ENCODE measurements around the gene NBEAL2. TPM values are rescaled to one million over a fixed set of nuclear protein-coding genes. Genes with fewer than 3 reads are reported as not detected.

The NBEAL2 gene
- total RNA-seq, 4 donors from 2014 or later, result 17.4 to 113 (median 33.6) TPM

DNA sequence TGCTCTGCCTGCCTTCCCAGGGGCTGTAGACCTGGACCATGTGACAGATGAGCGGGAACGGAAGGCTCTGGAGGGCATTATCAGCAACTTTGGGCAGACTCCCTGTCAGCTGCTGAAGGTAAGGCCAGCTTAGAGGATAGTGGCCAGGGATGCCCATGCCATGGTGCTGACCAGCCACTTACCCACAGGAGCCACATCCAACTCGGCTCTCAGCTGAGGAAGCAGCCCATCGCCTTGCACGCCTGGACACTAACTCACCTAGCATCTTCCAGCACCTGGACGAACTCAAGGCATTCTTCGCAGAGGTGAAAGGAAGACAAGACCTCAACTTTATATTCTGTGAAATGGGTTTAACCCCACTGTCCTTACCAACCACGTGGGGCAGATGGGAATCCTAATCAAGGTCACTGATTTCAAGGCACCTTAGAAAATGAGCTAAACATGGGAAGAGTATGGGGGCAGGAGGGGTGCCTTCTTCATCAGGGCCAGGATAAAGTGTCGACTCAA lies 26.7 kb downstream of the NBEAL2 start:
- no peak for DNase-seq (ENCODE audit: low spot score)
- TF ChIP-seq, protein P1, sequence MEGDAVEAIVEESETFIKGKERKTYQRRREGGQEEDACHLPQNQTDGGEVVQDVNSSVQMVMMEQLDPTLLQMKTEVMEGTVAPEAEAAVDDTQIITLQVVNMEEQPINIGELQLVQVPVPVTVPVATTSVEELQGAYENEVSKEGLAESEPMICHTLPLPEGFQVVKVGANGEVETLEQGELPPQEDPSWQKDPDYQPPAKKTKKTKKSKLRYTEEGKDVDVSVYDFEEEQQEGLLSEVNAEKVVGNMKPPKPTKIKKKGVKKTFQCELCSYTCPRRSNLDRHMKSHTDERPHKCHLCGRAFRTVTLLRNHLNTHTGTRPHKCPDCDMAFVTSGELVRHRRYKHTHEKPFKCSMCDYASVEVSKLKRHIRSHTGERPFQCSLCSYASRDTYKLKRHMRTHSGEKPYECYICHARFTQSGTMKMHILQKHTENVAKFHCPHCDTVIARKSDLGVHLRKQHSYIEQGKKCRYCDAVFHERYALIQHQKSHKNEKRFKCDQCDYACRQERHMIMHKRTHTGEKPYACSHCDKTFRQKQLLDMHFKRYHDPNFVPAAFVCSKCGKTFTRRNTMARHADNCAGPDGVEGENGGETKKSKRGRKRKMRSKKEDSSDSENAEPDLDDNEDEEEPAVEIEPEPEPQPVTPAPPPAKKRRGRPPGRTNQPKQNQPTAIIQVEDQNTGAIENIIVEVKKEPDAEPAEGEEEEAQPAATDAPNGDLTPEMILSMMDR (IDR thresholded peaks at IDR 0.05), result no peak
- no peak for ATAC-seq (ENCODE audit: low FRiP score)

DNA sequence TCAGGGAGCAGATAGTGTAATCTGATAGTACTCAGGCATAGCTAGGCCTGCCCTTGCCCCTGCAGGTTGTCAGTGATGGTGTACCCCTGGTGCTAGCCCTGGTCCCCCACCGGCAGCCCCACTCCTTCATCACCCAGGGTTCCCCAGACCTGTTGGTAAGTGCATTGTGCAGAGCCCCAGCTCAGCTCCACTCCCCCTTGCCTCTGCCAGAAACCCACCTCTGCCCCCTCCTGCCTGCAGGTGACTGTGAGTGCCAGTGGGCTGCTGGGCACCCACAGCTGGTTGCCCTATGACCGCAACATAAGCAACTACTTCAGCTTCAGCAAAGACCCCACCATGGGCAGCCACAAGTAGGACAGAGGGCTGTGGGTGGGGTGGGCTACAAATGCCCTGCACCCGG lies 27.5 kb downstream of the NBEAL2 start:
- ATAC-seq (ENCODE audit: low FRiP score) (no peak), DNase-seq (ENCODE audit: low spot score) (no peak)
- TF ChIP-seq, protein P1 (IDR thresholded peaks at IDR 0.05), result no peak

DNA sequence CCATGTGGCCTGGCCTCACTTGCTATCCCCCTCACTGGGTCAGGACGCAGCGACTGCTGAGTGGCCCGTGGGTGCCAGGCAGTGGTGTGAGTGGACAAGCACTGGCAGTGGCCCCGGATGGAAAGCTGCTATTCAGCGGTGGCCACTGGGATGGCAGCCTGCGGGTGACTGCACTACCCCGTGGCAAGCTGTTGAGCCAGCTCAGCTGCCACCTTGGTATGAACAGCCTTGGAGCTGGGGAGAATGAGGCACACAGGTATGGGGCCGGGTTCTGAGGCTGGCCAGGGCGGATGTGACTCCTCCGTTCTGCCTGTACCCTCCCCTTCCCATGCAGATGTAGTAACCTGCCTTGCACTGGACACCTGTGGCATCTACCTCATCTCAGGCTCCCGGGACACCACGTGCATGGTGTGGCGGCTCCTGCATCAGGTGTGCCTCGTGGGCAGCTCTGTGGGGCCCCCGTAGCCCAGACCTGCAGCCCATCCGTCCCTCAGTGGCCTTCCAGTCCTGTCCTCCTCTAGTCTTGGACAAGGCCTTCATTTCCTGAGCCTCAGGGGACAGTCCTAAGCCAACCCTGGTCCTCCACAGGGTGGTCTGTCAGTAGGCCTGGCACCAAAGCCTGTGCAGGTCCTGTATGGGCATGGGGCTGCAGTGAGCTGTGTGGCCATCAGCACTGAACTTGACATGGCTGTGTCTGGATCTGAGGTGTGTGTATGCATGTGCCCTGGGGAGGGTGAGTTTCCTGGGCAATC lies 28.2 kb downstream of the NBEAL2 start:
- ATAC-seq (ENCODE audit: low FRiP score) (no peak), DNase-seq (ENCODE audit: low spot score) (no peak)
- TF ChIP-seq, protein P1 (IDR thresholded peaks at IDR 0.05), result no peak

DNA sequence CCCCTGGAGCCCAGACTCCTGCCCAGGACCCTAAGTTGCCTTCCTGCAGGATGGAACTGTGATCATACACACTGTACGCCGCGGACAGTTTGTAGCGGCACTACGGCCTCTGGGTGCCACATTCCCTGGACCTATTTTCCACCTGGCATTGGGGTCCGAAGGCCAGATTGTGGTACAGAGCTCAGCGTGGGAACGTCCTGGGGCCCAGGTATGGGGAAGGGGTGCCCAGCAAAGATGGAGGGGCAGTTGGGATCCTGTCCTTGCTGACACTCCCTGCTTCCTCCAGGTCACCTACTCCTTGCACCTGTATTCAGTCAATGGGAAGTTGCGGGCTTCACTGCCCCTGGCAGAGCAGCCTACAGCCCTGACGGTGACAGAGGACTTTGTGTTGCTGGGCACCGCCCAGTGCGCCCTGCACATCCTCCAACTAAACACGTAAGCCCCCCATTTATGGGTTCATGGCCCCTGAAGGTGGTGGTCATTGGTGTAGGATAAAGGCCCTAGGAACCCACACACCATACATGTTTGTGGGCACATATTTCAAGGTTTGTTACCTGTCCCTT lies 28.8 kb downstream of the NBEAL2 start:
- ATAC-seq (ENCODE audit: low FRiP score) (no peak), DNase-seq (ENCODE audit: low spot score) (no peak)
- TF ChIP-seq, protein P1 (IDR thresholded peaks at IDR 0.05), result no peak

DNA sequence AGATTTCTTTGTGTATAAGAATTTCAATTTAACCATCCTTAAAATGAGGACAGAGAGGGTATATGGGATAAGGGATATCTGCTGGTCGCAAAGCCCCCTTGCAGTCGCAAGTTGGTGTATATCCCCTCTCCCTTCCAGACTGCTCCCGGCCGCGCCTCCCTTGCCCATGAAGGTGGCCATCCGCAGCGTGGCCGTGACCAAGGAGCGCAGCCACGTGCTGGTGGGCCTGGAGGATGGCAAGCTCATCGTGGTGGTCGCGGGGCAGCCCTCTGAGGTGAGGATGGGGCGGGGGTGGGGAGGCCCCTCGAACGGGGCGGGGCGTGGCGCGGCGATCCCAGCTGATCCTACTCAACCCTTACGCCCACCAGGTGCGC lies 29.4 kb downstream of the NBEAL2 start:
- DNase-seq (ENCODE audit: low spot score) (no peak), ATAC-seq (ENCODE audit: low FRiP score) (no peak)

DNA sequence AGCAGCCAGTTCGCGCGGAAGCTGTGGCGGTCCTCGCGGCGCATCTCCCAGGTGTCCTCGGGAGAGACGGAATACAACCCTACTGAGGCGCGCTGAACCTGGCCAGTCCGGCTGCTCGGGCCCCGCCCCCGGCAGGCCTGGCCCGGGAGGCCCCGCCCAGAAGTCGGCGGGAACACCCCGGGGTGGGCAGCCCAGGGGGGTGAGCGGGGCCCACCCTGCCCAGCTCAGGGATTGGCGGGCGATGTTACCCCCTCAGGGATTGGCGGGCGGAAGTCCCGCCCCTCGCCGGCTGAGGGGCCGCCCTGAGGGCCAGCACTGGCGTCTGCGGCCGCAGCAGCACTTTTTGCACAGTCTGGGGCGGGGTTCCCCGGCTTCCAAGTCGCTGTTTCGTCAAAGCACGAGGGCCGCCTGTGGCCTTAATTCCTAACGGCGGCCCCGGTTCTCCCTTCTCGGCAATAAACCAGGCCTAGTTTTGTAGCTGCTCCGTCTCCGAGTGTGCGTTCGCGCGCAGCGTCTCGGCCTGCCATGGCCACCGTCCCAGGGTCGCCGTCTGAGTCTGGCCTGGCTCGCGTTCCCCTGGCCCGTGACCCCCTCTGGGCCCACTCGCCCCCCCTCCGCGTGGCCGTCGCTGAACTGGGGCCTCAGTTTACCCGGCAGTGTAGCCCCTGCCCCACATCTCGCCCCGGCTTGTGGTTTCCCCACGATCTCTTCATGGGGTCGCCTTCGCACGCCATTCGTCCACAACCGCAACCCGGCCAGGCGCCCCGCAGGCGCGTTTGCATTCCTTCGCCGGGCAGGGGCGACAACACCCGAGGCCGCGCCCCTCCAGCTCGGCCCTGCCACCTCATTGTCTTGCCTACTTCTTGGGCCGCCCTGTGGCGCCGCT lies 30.0 kb downstream of the NBEAL2 start:
- peak; percentile 92 for ATAC-seq (ENCODE audit: low FRiP score)
- DNase-seq (ENCODE audit: low spot score), result peak; percentile 36
- TF ChIP-seq, protein P1 (IDR thresholded peaks at IDR 0.05), result no peak

More for the DNA sequence above, 29.4 kb downstream of the NBEAL2 start:
- TF ChIP-seq, protein P1 (IDR thresholded peaks at IDR 0.05), result no peak

Data from omental fat pad (tissue), 4 donors.